ENCODE measurements around the gene KCNMB2. TPM values are rescaled to one million over a fixed set of nuclear protein-coding genes. Genes with fewer than 3 reads are reported as not detected.

KCNMB2 gene
- total RNA-seq, 1 donor, result 1.1 TPM

DNA sequence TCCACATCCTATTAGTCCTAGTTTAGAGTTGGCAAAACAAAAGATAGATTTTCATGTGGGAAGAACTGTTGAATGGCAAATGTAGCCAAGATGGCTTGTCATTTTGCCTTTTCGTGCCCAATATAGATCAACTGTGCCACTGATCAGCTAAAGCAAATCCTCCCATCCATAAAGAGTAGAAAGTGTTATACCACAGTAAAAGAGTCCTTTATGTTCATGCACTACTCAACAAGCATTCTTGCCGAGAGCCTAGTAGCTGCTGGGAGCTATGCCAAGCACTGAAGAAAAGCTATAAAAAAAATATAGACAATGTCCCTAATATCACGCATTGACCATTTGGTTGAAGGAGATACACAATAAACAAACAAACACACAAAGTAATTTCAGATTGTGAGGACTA is 225.2 kb downstream of the KCNMB2 start:
- TF ChIP-seq CTCF (IDR thresholded peaks at IDR 0.05; ENCODE audit: extremely low read depth, low read depth, low read length), result no peak
- Histone ChIP-seq H2AFZ (ENCODE audit: low read length) (no peak overlapping the region), H3K4me3 (ENCODE audit: insufficient read depth, low read length) (no peak overlapping the region), H3K4me2 (ENCODE audit: insufficient read depth, low read length) (no peak overlapping the region), H3K27me3 (ENCODE audit: insufficient read depth, low read length) (no peaks in the 10 kb centered on the region), H3K27ac (ENCODE audit: low read depth, low read length) (no peak overlapping the region), H3K4me1 (ENCODE audit: insufficient read depth, low read length) (no peaks in the 10 kb centered on the region), H3K36me3 (ENCODE audit: insufficient read depth, low read length) (no peaks in the 10 kb centered on the region), H3K79me2 (ENCODE audit: insufficient read depth, low read length) (no peaks in the 10 kb centered on the region), H4K20me1 (ENCODE audit: insufficient read depth, low read length) (no peaks in the 10 kb centered on the region), H3K9me3 (ENCODE audit: low read depth, low read length) (no peaks in the 10 kb centered on the region)
- no peak for DNase-seq (ENCODE audit: insufficient read length, low spot score, missing footprints)

DNA sequence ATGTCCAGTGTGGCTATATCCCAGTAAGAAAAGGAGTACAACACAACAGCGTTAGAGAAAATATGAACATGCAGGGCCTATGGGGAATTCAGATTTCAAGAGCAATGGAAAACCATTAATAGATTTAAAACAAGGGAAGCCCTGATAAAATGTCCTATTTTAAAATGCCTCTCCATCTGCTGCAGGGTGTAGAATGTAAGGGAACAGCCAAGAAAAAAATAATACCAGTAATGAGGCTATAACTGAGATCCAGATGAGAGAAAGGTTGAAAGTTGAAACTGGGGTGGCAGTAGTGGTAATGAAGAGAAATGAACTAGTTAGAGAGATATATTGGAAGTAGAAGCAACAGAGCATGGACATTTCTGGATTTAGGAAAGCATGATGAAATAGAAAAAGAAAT is 226.1 kb downstream of the KCNMB2 start:
- no peak for DNase-seq (ENCODE audit: insufficient read length, low spot score, missing footprints)
- no peaks in the 10 kb centered on the region for H3K79me2 ChIP-seq (ENCODE audit: insufficient read depth, low read length)
- H3K4me1 ChIP-seq (ENCODE audit: insufficient read depth, low read length), result no peaks in the 10 kb centered on the region
- no peaks in the 10 kb centered on the region for H3K36me3 ChIP-seq (ENCODE audit: insufficient read depth, low read length)
- no peak overlapping the region for H3K4me3 ChIP-seq (ENCODE audit: insufficient read depth, low read length)
- TF ChIP-seq CTCF (IDR thresholded peaks at IDR 0.05; ENCODE audit: extremely low read depth, low read depth, low read length), result no peak
- H2AFZ ChIP-seq (ENCODE audit: low read length), result no peak overlapping the region
- no peaks in the 10 kb centered on the region for H3K27me3 ChIP-seq (ENCODE audit: insufficient read depth, low read length)
- H4K20me1 ChIP-seq (ENCODE audit: insufficient read depth, low read length), result no peaks in the 10 kb centered on the region
- no peaks in the 10 kb centered on the region for H3K9me3 ChIP-seq (ENCODE audit: low read depth, low read length)
- no peak overlapping the region for H3K27ac ChIP-seq (ENCODE audit: low read depth, low read length)
- H3K4me2 ChIP-seq (ENCODE audit: insufficient read depth, low read length), result no peak overlapping the region

GRCh38 chr3:178765472-178765871 is 229.2 kb downstream of the KCNMB2 start:
- no peaks in the 10 kb centered on the region for H3K4me1 ChIP-seq (ENCODE audit: insufficient read depth, low read length)
- no peak for DNase-seq (ENCODE audit: insufficient read length, low spot score, missing footprints)
- H3K36me3 ChIP-seq (ENCODE audit: insufficient read depth, low read length), result no peaks in the 10 kb centered on the region
- no peaks in the 10 kb centered on the region for H4K20me1 ChIP-seq (ENCODE audit: insufficient read depth, low read length)
- no peak for TF ChIP-seq CTCF (IDR thresholded peaks at IDR 0.05; ENCODE audit: extremely low read depth, low read depth, low read length)
- H3K4me2 ChIP-seq (ENCODE audit: insufficient read depth, low read length), result no peak overlapping the region
- H3K27ac ChIP-seq (ENCODE audit: low read depth, low read length), result no peak overlapping the region
- no peaks in the 10 kb centered on the region for H3K9me3 ChIP-seq (ENCODE audit: low read depth, low read length)
- no peaks in the 10 kb centered on the region for H3K27me3 ChIP-seq (ENCODE audit: insufficient read depth, low read length)
- H3K79me2 ChIP-seq (ENCODE audit: insufficient read depth, low read length), result no peaks in the 10 kb centered on the region
- H2AFZ ChIP-seq (ENCODE audit: low read length), result no peak overlapping the region
- no peak overlapping the region for H3K4me3 ChIP-seq (ENCODE audit: insufficient read depth, low read length)

DNA sequence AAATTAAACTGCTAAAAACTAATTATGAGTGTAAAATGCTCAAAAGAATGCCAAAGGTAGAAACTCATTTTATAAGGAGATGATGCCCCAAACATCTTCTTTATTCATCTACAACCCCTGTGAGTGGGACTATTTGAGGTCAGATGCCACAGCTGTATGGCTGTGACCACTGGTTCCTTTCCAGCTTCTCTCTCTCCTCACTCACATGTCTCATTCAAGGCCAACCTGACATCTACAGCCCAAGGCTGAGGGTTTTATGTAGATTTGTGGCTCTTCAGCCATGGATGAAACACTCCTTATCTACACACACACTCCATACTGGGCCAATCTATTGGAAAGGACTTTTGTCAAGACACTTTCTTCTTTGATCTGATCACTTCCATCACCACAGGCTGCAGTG is 231.3 kb downstream of the KCNMB2 start:
- no peak for TF ChIP-seq CTCF (IDR thresholded peaks at IDR 0.05; ENCODE audit: extremely low read depth, low read depth, low read length)
- H3K4me1 ChIP-seq (ENCODE audit: insufficient read depth, low read length), result no peaks in the 10 kb centered on the region

More for the DNA sequence above, 231.3 kb downstream of the KCNMB2 start:
- no peak for DNase-seq (ENCODE audit: insufficient read length, low spot score, missing footprints)
- Histone ChIP-seq H4K20me1 (ENCODE audit: insufficient read depth, low read length) (no peaks in the 10 kb centered on the region), H3K36me3 (ENCODE audit: insufficient read depth, low read length) (no peaks in the 10 kb centered on the region), H3K79me2 (ENCODE audit: insufficient read depth, low read length) (no peaks in the 10 kb centered on the region), H3K27me3 (ENCODE audit: insufficient read depth, low read length) (no peaks in the 10 kb centered on the region), H3K4me2 (ENCODE audit: insufficient read depth, low read length) (no peak overlapping the region), H3K27ac (ENCODE audit: low read depth, low read length) (no peak overlapping the region), H3K4me3 (ENCODE audit: insufficient read depth, low read length) (no peak overlapping the region), H2AFZ (ENCODE audit: low read length) (no peak overlapping the region), H3K9me3 (ENCODE audit: low read depth, low read length) (no peaks in the 10 kb centered on the region)
